Middle frontal gyrus (tissue), 1 donor: ENCODE results near the gene EBF3.

ENCODE experiments used
- DNase-seq: peaks from one replicate; pipeline ENCODE4 v3.0.0-alpha.2; 2015; ENCODE audit warnings: low spot score; ENCODE audit errors: extremely low spot score

EBF3 gene

GRCh38 chr10:129971381-129972144 is 7.5 kb upstream of the EBF3 start:
- DNase-seq: no peak

GRCh38 chr10:129970465-129971364 is 6.6 kb upstream of the EBF3 start:
- DNase-seq: no peak

GRCh38 chr10:129969911-129970464 is 5.9 kb upstream of the EBF3 start:
- DNase-seq: no peak

GRCh38 chr10:129969184-129969910 is 5.3 kb upstream of the EBF3 start:
- DNase-seq: no peak

- no peak for DNase-seq
These were observed 4.7 kb upstream of the EBF3 start for GRCh38 chr10:129968853-129969183.

- DNase-seq: no peak
These were observed 4.2 kb upstream of the EBF3 start for GRCh38 chr10:129968020-129968852.

- DNase-seq: no peak
These were observed 3.5 kb upstream of the EBF3 start for GRCh38 chr10:129967579-129968019.

GRCh38 chr10:129966889-129967578 is 3.0 kb upstream of the EBF3 start:
- no peak for DNase-seq

- DNase-seq: no peak
These were observed 2.4 kb upstream of the EBF3 start for GRCh38 chr10:129966370-129966888.

- no peak for DNase-seq
These were observed 1.9 kb upstream of the EBF3 start for GRCh38 chr10:129965959-129966358.

GRCh38 chr10:129965425-129965808 is 1.3 kb upstream of the EBF3 start:
- no peak for DNase-seq

GRCh38 chr10:129964611-129965424 is 744 bp upstream of the EBF3 start:
- DNase-seq: no peak

GRCh38 chr10:129962872-129963640 is 1.0 kb downstream of the EBF3 start:
- DNase-seq: no peak

- DNase-seq: no peak
These were observed 1.8 kb downstream of the EBF3 start for GRCh38 chr10:129962031-129962871.

GRCh38 chr10:129961157-129961701 is 2.8 kb downstream of the EBF3 start:
- DNase-seq: no peak

GRCh38 chr10:129960481-129961156 is 3.5 kb downstream of the EBF3 start:
- DNase-seq: no peak
